Measurements from ENCODE around the gene KRT76. TPM values are rescaled to one million over a fixed set of nuclear protein-coding genes. Genes with fewer than 3 reads are reported as not detected.

KRT76 gene
- total RNA-seq, 1 donor from 2014 or later = not detected

- no peak overlapping the region for H3K4me3 Mint-ChIP-seq
- H3K36me3 Mint-ChIP-seq = no peaks in the 10 kb centered on the region
- no peak overlapping the region for H3K27ac Mint-ChIP-seq
- TF ChIP-seq, protein P1, sequence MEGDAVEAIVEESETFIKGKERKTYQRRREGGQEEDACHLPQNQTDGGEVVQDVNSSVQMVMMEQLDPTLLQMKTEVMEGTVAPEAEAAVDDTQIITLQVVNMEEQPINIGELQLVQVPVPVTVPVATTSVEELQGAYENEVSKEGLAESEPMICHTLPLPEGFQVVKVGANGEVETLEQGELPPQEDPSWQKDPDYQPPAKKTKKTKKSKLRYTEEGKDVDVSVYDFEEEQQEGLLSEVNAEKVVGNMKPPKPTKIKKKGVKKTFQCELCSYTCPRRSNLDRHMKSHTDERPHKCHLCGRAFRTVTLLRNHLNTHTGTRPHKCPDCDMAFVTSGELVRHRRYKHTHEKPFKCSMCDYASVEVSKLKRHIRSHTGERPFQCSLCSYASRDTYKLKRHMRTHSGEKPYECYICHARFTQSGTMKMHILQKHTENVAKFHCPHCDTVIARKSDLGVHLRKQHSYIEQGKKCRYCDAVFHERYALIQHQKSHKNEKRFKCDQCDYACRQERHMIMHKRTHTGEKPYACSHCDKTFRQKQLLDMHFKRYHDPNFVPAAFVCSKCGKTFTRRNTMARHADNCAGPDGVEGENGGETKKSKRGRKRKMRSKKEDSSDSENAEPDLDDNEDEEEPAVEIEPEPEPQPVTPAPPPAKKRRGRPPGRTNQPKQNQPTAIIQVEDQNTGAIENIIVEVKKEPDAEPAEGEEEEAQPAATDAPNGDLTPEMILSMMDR (IDR thresholded peaks at IDR 0.05; ENCODE audit: unreplicated experiment) = no peak
- no peaks in the 10 kb centered on the region for H3K4me1 Mint-ChIP-seq
- DNase-seq (ENCODE audit: low spot score in 2 of 2, unreplicated experiment in 2 of 2) = no peak
- H3K9me3 Mint-ChIP-seq = no peaks in the 10 kb centered on the region
- peaks cover 73% of the 10 kb centered on the region for H3K27me3 Mint-ChIP-seq (ENCODE audit: low read depth)
Measured at GRCh38 chr12:52771088-52771487, 6.1 kb downstream of the KRT76 start.

- Mint-ChIP-seq H3K9me3 (no peaks in the 10 kb centered on the region), H3K27ac (no peak overlapping the region), H3K4me3 (no peak overlapping the region), H3K36me3 (no peaks in the 10 kb centered on the region), H3K27me3 (ENCODE audit: low read depth) (peaks cover 74% of the 10 kb centered on the region), H3K4me1 (no peaks in the 10 kb centered on the region)
- no peak for DNase-seq (ENCODE audit: low spot score in 2 of 2, unreplicated experiment in 2 of 2)
- TF ChIP-seq, protein P1 (IDR thresholded peaks at IDR 0.05; ENCODE audit: unreplicated experiment) = no peak
Measured at GRCh38 chr12:52769946-52770345, 7.2 kb downstream of the KRT76 start.

GRCh38 chr12:52769354-52769753 is 7.8 kb downstream of the KRT76 start:
- Mint-ChIP-seq H3K4me3 (no peak overlapping the region), H3K4me1 (no peaks in the 10 kb centered on the region), H3K9me3 (no peaks in the 10 kb centered on the region), H3K27me3 (ENCODE audit: low read depth) (peaks cover 75% of the 10 kb centered on the region), H3K27ac (no peak overlapping the region), H3K36me3 (no peaks in the 10 kb centered on the region)
- DNase-seq (ENCODE audit: low spot score in 2 of 2, unreplicated experiment in 2 of 2) = no peak
- TF ChIP-seq, protein P1 (IDR thresholded peaks at IDR 0.05; ENCODE audit: unreplicated experiment) = no peak

GRCh38 chr12:52768479-52769200 is 8.5 kb downstream of the KRT76 start:
- no peaks in the 10 kb centered on the region for H3K9me3 Mint-ChIP-seq
- DNase-seq (ENCODE audit: low spot score in 2 of 2, unreplicated experiment in 2 of 2) = no peak
- H3K4me1 Mint-ChIP-seq = no peaks in the 10 kb centered on the region
- H3K27ac Mint-ChIP-seq = no peak overlapping the region
- TF ChIP-seq, protein P1 (IDR thresholded peaks at IDR 0.05; ENCODE audit: unreplicated experiment) = no peak
- H3K36me3 Mint-ChIP-seq = no peaks in the 10 kb centered on the region
- H3K27me3 Mint-ChIP-seq (ENCODE audit: low read depth) = peaks cover 76% of the 10 kb centered on the region
- H3K4me3 Mint-ChIP-seq = no peak overlapping the region

DNA sequence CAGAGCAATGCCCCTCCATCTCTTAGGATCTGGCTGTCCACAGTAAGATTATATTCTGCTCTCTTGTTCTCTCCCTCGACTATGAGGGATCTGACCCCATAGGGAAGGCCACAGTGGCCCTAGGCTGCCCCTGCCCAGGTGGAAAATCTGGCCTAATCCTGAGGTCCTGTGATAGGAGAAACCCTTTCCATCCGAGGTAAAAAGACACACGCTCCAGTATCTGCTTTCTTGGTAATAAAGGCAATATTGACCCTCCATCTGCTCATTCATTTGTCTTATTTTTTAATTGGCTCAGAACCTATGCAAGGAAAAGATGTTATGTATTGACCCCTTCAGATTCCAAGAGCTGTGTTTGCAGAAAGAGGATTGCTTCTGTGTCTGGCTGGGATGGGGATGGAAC is 9.7 kb downstream of the KRT76 start:
- Mint-ChIP-seq H3K27ac (no peak overlapping the region), H3K4me1 (no peaks in the 10 kb centered on the region), H3K9me3 (no peaks in the 10 kb centered on the region), H3K36me3 (no peaks in the 10 kb centered on the region), H3K4me3 (no peak overlapping the region), H3K27me3 (ENCODE audit: low read depth) (peaks cover 65% of the 10 kb centered on the region)
- no peak for DNase-seq (ENCODE audit: low spot score in 2 of 2, unreplicated experiment in 2 of 2)
- TF ChIP-seq, protein P1 (IDR thresholded peaks at IDR 0.05; ENCODE audit: unreplicated experiment) = no peak
